SK-N-SH (cell line): ENCODE data around the gene OSBPL8. TPM values are rescaled to one million over a fixed set of nuclear protein-coding genes. Genes with fewer than 3 reads are reported as not detected.

Experiments
- CTCF ChIA-PET: fragments of 300-600, 350-600 bp; formaldehyde crosslinking; extraction: SDS; loops from one replicate; lab custom pipeline; 2021; lab: Yijun Ruan, JAX
- POLR2A ChIA-PET: fragments of 350-600 bp; sonication (Branson Sonifier 250); formaldehyde crosslinking; extraction: SDS; loops from one replicate; lab custom pipeline; 2020; ENCODE audit warnings: antibody characterized with exemption, inconsistent platforms; lab: Yijun Ruan, JAX
- DNase-seq: peaks from one replicate; pipeline ENCODE4 v3.0.0; 2012
- H2AFZ ChIP-seq: fragments of 200-600 bp; sonication (generic); 2 replicates; pipeline ENCODE4 v1.8.1; 2016; ENCODE audit warnings: antibody characterized with exemption, mild to moderate bottlenecking, low read depth
- H3F3A ChIP-seq: fragments of 200-600 bp; sonication (generic); replicated peaks from 2 replicates; pipeline ENCODE3; 2016; ENCODE audit warnings: antibody characterized with exemption, mild to moderate bottlenecking; ENCODE audit not compliant: insufficient read depth
- H3K27ac ChIP-seq, 2 experiments: fragments of 200-500 bp in 1 of 2; fragments of 200-600 bp in 1 of 2; sonication (Bioruptor generic) in 1 of 2; sonication (generic), shearing (Covaris generic) in 1 of 2; 2 replicates each; pipeline versions ENCODE4 v1.5.1 to v1.6.1; 2014 to 2016; ENCODE audit warnings: low read depth in 2 of 2, inconsistent platforms in 1 of 2, low read length in 1 of 2, mild to moderate bottlenecking in 1 of 2, mixed read lengths in 1 of 2
- H3K27me3 ChIP-seq: fragments of 200-600 bp; sonication (generic), shearing (Covaris generic); 2 replicates; pipeline ENCODE4 v1.6.1; 2016; ENCODE audit warnings: mixed run types; ENCODE audit not compliant: insufficient read depth
- H3K36me3 ChIP-seq, 2 experiments: fragments of 200-500 bp in 1 of 2; fragments of 200-600 bp in 1 of 2; sonication (Bioruptor generic) in 1 of 2; sonication (generic) in 1 of 2; replicated peaks in 1 of 2; 2 replicates each; pipeline versions ENCODE3 to v1.5.1; 2014 to 2016; ENCODE audit warnings: low read length in 1 of 2, mild to moderate bottlenecking in 1 of 2; ENCODE audit not compliant: insufficient read depth in 2 of 2, control insufficient read depth in 1 of 2
- H3K4me1 ChIP-seq, 2 experiments: fragments of 200-500 bp in 1 of 2; fragments of 200-600 bp in 1 of 2; sonication (Bioruptor generic) in 1 of 2; sonication (generic), shearing (Covaris generic) in 1 of 2; 2 replicates each; pipeline versions ENCODE4 v1.5.1 to v1.6.1; 2014 to 2016; ENCODE audit warnings: low read depth in 1 of 2, low read length in 1 of 2, mixed run types in 1 of 2; ENCODE audit not compliant: insufficient read depth in 2 of 2, control insufficient read depth in 1 of 2
- H3K4me2 ChIP-seq: fragments of 200-600 bp; sonication (generic), shearing (Covaris generic); 2 replicates; pipeline ENCODE4 v1.6.1; 2017; ENCODE audit warnings: mixed run types
- H3K4me3 ChIP-seq, 2 experiments: fragments of 200-500 bp in 1 of 2; fragments of 200-600 bp in 1 of 2; sonication (Bioruptor generic) in 1 of 2; sonication (generic), shearing (Covaris generic) in 1 of 2; 2 replicates each; pipeline versions ENCODE4 v1.5.1 to v1.8.1; 2014 to 2016; ENCODE audit warnings: low read depth in 2 of 2, inconsistent platforms in 1 of 2, low read length in 1 of 2, mild to moderate bottlenecking in 1 of 2, mixed read lengths in 1 of 2, moderate library complexity in 1 of 2
- H3K79me2 ChIP-seq: fragments of 200-600 bp; sonication (generic); 2 replicates; pipeline ENCODE4 v1.8.1; 2017; ENCODE audit warnings: mild to moderate bottlenecking; ENCODE audit not compliant: insufficient read depth
- H3K9ac ChIP-seq: fragments of 200-600 bp; sonication (generic); 2 replicates; pipeline ENCODE4 v1.6.1; 2017; ENCODE audit warnings: mixed run types
- H3K9me2 ChIP-seq: fragments of 200-600 bp; sonication (generic); 2 replicates; pipeline ENCODE4 v1.6.1; 2017; ENCODE audit warnings: mixed run types
- H3K9me3 ChIP-seq: fragments of 200-600 bp; sonication (generic); 2 replicates; pipeline ENCODE4 v1.6.1; 2017; ENCODE audit warnings: mixed run types, mild to moderate bottlenecking, moderate library complexity
- H4K20me1 ChIP-seq: fragments of 200-600 bp; sonication (generic); 2 replicates; pipeline ENCODE4 v1.6.1; 2017; ENCODE audit warnings: mild to moderate bottlenecking, mixed run types; ENCODE audit not compliant: insufficient read depth
- EZH2phosphoT487 ChIP-seq: fragments of 200-600 bp; sonication (generic); IDR thresholded peaks from 2 replicates; pipeline ENCODE4 v1.6.1; 2017; ENCODE audit warnings: low read depth, mixed run types, mild to moderate bottlenecking, antibody characterized with exemption, moderate library complexity, borderline replicate concordance
- FOSL2 ChIP-seq: IDR thresholded peaks from 2 replicates; pipeline ENCODE4 v1.4.0; 2012; ENCODE audit warnings: low read depth, mild to moderate bottlenecking, moderate library complexity, borderline replicate concordance
- FOXJ3 ChIP-seq: sonication (generic); formaldehyde crosslinking; IDR thresholded peaks from 2 replicates; pipeline ENCODE4 v1.5.1; 2020; ENCODE audit warnings: mild to moderate bottlenecking, missing genetic modification reagents
- FOXM1 ChIP-seq: IDR thresholded peaks from 2 replicates; pipeline ENCODE4 v1.4.0; 2012; ENCODE audit warnings: low read depth, mild to moderate bottlenecking
- GATA2 ChIP-seq: sonication (generic); formaldehyde crosslinking; IDR thresholded peaks from 2 replicates; pipeline ENCODE4 v1.5.0; 2020; ENCODE audit warnings: mild to moderate bottlenecking, missing genetic modification reagents
- RAD21 ChIP-seq: IDR thresholded peaks from 2 replicates; pipeline ENCODE4 v1.6.1; 2012; ENCODE audit warnings: mild to moderate bottlenecking, low read length
- RCOR1 ChIP-seq: fragments of 150-350 bp; IDR thresholded peaks from 2 replicates; pipeline ENCODE4 v1.6.1; 2017; ENCODE audit warnings: antibody characterized with exemption, low read length
- SMC3 ChIP-seq: IDR thresholded peaks from 2 replicates; pipeline ENCODE4 v1.6.1; 2012; ENCODE audit warnings: low read depth, low read length, improper control_type of control experiment
- TAF1 ChIP-seq: IDR thresholded peaks from 2 replicates; pipeline ENCODE4 v1.6.1; 2012; ENCODE audit warnings: low read depth, mild to moderate bottlenecking, low read length, moderate library complexity, borderline replicate concordance
- TCF12 ChIP-seq: IDR thresholded peaks from 2 replicates; pipeline ENCODE4 v1.4.0; 2012
- TEAD4 ChIP-seq: IDR thresholded peaks from 2 replicates; pipeline ENCODE4 v1.4.0; 2012; ENCODE audit warnings: mild to moderate bottlenecking, borderline replicate concordance; ENCODE audit not compliant: insufficient read depth
- WGBS: methylation state at CpG from one replicate; pipeline ENCODE4 v1.1.6; 2017; ENCODE audit warnings: low lambda C conversion rate; 5-methylcytosine and 5-hydroxymethylcytosine counted together
- polyA plus RNA-seq, 3 experiments: library from polyadenylated mRNA; depleted of rRNA; stranded (reverse); fragments of >200 nt; gene quantifications; 2 replicates each; pipeline ENCODE4 v1.2.3, GENCODE V29; 2012
- TF ChIP-seq, protein P1 (sequence below): fragments of 200-600 bp; sonication (generic); IDR thresholded peaks from 2 replicates; pipeline ENCODE4 v1.6.1; 2017; ENCODE audit warnings: antibody characterized with exemption, mild to moderate bottlenecking, moderate library complexity
- TF ChIP-seq, protein P2 (sequence below): IDR thresholded peaks from 2 replicates; pipeline ENCODE4 v1.4.0; 2012; ENCODE audit warnings: low read depth, borderline replicate concordance
- TF ChIP-seq, protein P3 (sequence below): IDR thresholded peaks from 2 replicates; pipeline ENCODE4 v1.4.0; 2012; ENCODE audit warnings: low read depth, borderline replicate concordance
- TF ChIP-seq, protein P4 (sequence below): IDR thresholded peaks from 2 replicates; pipeline ENCODE4 v1.4.0; 2012; ENCODE audit warnings: low read depth
- TF ChIP-seq, protein P5 (sequence below): IDR thresholded peaks from 2 replicates; pipeline ENCODE4 v1.6.1; 2012; ENCODE audit warnings: mild to moderate bottlenecking, low read depth, low read length, moderate library complexity

OSBPL8 gene
- polyA plus RNA-seq, 1 of the 3 experiments (the other 2 are of a cell fraction) = 10.6 TPM

DNA sequence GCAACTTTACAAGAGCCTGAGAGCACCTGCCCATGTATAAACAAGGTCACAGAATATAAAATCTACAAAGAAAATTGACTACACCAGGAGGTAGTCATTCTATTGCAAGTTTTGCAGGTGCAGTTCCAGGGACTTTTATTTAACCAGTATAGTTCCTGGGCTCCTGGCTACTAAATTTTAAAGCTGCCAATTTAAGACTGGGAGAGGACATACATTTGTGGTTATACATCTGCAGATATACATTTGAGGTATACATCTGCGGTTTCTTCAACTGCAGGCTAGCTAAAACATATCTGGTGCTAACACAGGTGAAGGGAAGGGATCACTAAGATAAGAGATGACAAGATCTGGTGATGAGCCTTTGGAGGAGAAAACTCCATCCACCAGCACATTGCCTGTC is 241.6 kb downstream of the OSBPL8 start:
- Histone ChIP-seq H4K20me1 (no peaks in the 10 kb centered on the region), H3K36me3 (no peaks in the 10 kb centered on the region), H3K9ac (no peak overlapping the region), H3K9me2 (no peaks in the 10 kb centered on the region), H3K27me3 (no peaks in the 10 kb centered on the region), H3K79me2 (no peaks in the 10 kb centered on the region), H3K9me3 (no peaks in the 10 kb centered on the region), H3K4me1 (no peaks in the 10 kb centered on the region), H3K27ac (no peak overlapping the region), H3K4me3 (no peak overlapping the region), H3F3A (peaks cover 6% of the 10 kb centered on the region), H2AFZ (no peak overlapping the region), H3K4me2 (no peak overlapping the region)
- TF ChIP-seq FOXJ3 (CRISPR knock-in tag) (no peak), TAF1 (no peak), RCOR1 (no peak), TEAD4 (no peak), RAD21 (no peak), TCF12 (no peak), GATA2 (CRISPR knock-in tag) (no peak)
- TF ChIP-seq, protein P1, sequence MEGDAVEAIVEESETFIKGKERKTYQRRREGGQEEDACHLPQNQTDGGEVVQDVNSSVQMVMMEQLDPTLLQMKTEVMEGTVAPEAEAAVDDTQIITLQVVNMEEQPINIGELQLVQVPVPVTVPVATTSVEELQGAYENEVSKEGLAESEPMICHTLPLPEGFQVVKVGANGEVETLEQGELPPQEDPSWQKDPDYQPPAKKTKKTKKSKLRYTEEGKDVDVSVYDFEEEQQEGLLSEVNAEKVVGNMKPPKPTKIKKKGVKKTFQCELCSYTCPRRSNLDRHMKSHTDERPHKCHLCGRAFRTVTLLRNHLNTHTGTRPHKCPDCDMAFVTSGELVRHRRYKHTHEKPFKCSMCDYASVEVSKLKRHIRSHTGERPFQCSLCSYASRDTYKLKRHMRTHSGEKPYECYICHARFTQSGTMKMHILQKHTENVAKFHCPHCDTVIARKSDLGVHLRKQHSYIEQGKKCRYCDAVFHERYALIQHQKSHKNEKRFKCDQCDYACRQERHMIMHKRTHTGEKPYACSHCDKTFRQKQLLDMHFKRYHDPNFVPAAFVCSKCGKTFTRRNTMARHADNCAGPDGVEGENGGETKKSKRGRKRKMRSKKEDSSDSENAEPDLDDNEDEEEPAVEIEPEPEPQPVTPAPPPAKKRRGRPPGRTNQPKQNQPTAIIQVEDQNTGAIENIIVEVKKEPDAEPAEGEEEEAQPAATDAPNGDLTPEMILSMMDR = no peak
- TF ChIP-seq, protein P2, sequence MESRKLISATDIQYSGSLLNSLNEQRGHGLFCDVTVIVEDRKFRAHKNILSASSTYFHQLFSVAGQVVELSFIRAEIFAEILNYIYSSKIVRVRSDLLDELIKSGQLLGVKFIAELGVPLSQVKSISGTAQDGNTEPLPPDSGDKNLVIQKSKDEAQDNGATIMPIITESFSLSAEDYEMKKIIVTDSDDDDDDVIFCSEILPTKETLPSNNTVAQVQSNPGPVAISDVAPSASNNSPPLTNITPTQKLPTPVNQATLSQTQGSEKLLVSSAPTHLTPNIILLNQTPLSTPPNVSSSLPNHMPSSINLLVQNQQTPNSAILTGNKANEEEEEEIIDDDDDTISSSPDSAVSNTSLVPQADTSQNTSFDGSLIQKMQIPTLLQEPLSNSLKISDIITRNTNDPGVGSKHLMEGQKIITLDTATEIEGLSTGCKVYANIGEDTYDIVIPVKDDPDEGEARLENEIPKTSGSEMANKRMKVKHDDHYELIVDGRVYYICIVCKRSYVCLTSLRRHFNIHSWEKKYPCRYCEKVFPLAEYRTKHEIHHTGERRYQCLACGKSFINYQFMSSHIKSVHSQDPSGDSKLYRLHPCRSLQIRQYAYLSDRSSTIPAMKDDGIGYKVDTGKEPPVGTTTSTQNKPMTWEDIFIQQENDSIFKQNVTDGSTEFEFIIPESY = no peak
- TF ChIP-seq, protein P3, sequence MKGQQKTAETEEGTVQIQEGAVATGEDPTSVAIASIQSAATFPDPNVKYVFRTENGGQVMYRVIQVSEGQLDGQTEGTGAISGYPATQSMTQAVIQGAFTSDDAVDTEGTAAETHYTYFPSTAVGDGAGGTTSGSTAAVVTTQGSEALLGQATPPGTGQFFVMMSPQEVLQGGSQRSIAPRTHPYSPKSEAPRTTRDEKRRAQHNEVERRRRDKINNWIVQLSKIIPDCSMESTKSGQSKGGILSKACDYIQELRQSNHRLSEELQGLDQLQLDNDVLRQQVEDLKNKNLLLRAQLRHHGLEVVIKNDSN = no peak
- WGBS = 87% methylated on average over 1 of the region's 1 CpG
- POLR2A ChIA-PET = no interaction called here
- CTCF ChIA-PET = no interaction called here
- no peak for DNase-seq

DNA sequence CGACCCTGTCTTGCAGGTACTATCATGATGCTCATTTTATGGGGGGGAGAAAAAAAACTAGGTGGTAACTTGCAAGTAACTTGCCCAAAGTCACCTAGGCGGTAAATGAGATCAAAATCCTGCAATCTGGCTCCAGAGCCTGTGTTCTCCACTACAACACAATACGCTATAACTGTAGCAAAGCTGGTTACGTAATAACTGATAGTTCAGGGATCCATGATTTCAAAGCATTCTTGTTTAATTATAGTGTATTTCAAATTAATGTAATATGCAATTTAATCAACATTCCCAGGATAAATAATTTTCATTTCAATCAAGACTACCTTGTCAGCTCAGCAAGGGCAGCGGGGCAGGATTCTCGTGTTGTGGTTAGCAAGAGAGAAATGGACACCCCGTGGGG is 243.1 kb downstream of the OSBPL8 start:
- Histone ChIP-seq H3K27ac (no peak overlapping the region), H2AFZ (no peak overlapping the region), H3K4me1 (no peaks in the 10 kb centered on the region), H4K20me1 (no peaks in the 10 kb centered on the region), H3K4me2 (no peak overlapping the region), H3K4me3 (no peak overlapping the region), H3K27me3 (no peaks in the 10 kb centered on the region), H3K9me3 (no peaks in the 10 kb centered on the region), H3K79me2 (no peaks in the 10 kb centered on the region), H3K9me2 (no peaks in the 10 kb centered on the region), H3K36me3 (no peaks in the 10 kb centered on the region), H3K9ac (no peak overlapping the region), H3F3A (peaks cover 6% of the 10 kb centered on the region)
- POLR2A ChIA-PET = no interaction called here
- CTCF ChIA-PET = no interaction called here
- DNase-seq = no peak
- 78% methylated on average over 7 of the region's 7 CpGs for WGBS
- no peak for TF ChIP-seq FOSL2
- TF ChIP-seq, protein P4, sequence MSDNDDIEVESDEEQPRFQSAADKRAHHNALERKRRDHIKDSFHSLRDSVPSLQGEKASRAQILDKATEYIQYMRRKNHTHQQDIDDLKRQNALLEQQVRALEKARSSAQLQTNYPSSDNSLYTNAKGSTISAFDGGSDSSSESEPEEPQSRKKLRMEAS = no peak
- no peak for TF ChIP-seq FOXM1
- no peak for TF ChIP-seq EZH2phosphoT487
- no peak for TF ChIP-seq TAF1
- no peak for TF ChIP-seq TEAD4
- TF ChIP-seq SMC3 = no peak
- TF ChIP-seq, protein P5, sequence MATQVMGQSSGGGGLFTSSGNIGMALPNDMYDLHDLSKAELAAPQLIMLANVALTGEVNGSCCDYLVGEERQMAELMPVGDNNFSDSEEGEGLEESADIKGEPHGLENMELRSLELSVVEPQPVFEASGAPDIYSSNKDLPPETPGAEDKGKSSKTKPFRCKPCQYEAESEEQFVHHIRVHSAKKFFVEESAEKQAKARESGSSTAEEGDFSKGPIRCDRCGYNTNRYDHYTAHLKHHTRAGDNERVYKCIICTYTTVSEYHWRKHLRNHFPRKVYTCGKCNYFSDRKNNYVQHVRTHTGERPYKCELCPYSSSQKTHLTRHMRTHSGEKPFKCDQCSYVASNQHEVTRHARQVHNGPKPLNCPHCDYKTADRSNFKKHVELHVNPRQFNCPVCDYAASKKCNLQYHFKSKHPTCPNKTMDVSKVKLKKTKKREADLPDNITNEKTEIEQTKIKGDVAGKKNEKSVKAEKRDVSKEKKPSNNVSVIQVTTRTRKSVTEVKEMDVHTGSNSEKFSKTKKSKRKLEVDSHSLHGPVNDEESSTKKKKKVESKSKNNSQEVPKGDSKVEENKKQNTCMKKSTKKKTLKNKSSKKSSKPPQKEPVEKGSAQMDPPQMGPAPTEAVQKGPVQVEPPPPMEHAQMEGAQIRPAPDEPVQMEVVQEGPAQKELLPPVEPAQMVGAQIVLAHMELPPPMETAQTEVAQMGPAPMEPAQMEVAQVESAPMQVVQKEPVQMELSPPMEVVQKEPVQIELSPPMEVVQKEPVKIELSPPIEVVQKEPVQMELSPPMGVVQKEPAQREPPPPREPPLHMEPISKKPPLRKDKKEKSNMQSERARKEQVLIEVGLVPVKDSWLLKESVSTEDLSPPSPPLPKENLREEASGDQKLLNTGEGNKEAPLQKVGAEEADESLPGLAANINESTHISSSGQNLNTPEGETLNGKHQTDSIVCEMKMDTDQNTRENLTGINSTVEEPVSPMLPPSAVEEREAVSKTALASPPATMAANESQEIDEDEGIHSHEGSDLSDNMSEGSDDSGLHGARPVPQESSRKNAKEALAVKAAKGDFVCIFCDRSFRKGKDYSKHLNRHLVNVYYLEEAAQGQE = no peak
- TF ChIP-seq, protein P2 = no peak
